Osteocyte (in vitro differentiated cells): Measurements from ENCODE around the gene CDSN. TPM values are rescaled to one million over a fixed set of nuclear protein-coding genes. Genes with fewer than 3 reads are reported as not detected.

ENCODE experiments used
- DNase-seq: peaks from one replicate; pipeline ENCODE4 v3.0.0; 2021; ENCODE audit warnings: mixed read lengths; ENCODE audit not compliant: unreplicated experiment; ENCODE audit errors: extremely low spot score
- H3K27ac Mint-ChIP-seq: one replicate; pipeline ENCODE4 v1.8.0; 2021; ENCODE audit warnings: mild to moderate bottlenecking, mixed read lengths; ENCODE audit not compliant: unreplicated experiment
- H3K27me3 Mint-ChIP-seq: one replicate; pipeline ENCODE4 v1.8.0; 2021; ENCODE audit warnings: mixed read lengths; ENCODE audit not compliant: unreplicated experiment
- H3K36me3 Mint-ChIP-seq: one replicate; pipeline ENCODE4 v1.8.0; 2021; ENCODE audit warnings: mixed read lengths; ENCODE audit not compliant: unreplicated experiment
- H3K4me1 Mint-ChIP-seq: one replicate; pipeline ENCODE4 v1.8.0; 2021; ENCODE audit warnings: mixed read lengths; ENCODE audit not compliant: unreplicated experiment
- H3K4me3 Mint-ChIP-seq: one replicate; pipeline ENCODE4 v1.8.0; 2021; ENCODE audit warnings: mild to moderate bottlenecking, moderate library complexity, mixed read lengths; ENCODE audit not compliant: unreplicated experiment
- H3K9me3 Mint-ChIP-seq: one replicate; pipeline ENCODE4 v1.8.0; 2021; ENCODE audit warnings: mixed read lengths; ENCODE audit not compliant: unreplicated experiment
- CTCF ChIP-seq: fragments of 200-600 bp; sonication (generic); IDR thresholded peaks from 2 replicates; pipeline ENCODE4 v1.5.0; 2021; ENCODE audit warnings: antibody characterized with exemption, mild to moderate bottlenecking, moderate library complexity
- total RNA-seq: library from RNA; stranded (reverse); gene quantifications from 2 replicates; pipeline ENCODE4 v1.2.1, GENCODE V29; 2021

CDSN gene
- total RNA-seq, 1 donor from 2014 or later = not detected

GRCh38 chr6:31135710-31136109 is 15.5 kb upstream of the CDSN start:
- Mint-ChIP-seq H3K36me3 (no peaks in the 10 kb centered on the region), H3K4me1 (peaks cover 12% of the 10 kb centered on the region), H3K9me3 (no peaks in the 10 kb centered on the region), H3K4me3 (no peak overlapping the region), H3K27ac (no peak overlapping the region), H3K27me3 (no peaks in the 10 kb centered on the region)
- DNase-seq = no peak
- no peak for TF ChIP-seq CTCF

- TF ChIP-seq CTCF = no peak
- no peak for DNase-seq
- no peak overlapping the region for H3K27ac Mint-ChIP-seq
- peaks cover 8% of the 10 kb centered on the region for H3K4me1 Mint-ChIP-seq
- H3K36me3 Mint-ChIP-seq = no peaks in the 10 kb centered on the region
- H3K4me3 Mint-ChIP-seq = no peak overlapping the region
- H3K27me3 Mint-ChIP-seq = peaks cover 16% of the 10 kb centered on the region
- no peaks in the 10 kb centered on the region for H3K9me3 Mint-ChIP-seq
These were observed 12.6 kb upstream of the CDSN start for GRCh38 chr6:31132806-31133205.

GRCh38 chr6:31131595-31131994 is 11.3 kb upstream of the CDSN start:
- no peak for TF ChIP-seq CTCF
- Mint-ChIP-seq H3K4me1 (peaks cover 7% of the 10 kb centered on the region), H3K27ac (no peak overlapping the region), H3K27me3 (peaks cover 16% of the 10 kb centered on the region), H3K4me3 (no peak overlapping the region), H3K9me3 (no peaks in the 10 kb centered on the region), H3K36me3 (no peaks in the 10 kb centered on the region)
- DNase-seq = no peak

GRCh38 chr6:31130751-31131150 is 10.5 kb upstream of the CDSN start:
- peaks cover 12% of the 10 kb centered on the region for H3K4me1 Mint-ChIP-seq
- H3K27me3 Mint-ChIP-seq = peaks cover 16% of the 10 kb centered on the region
- H3K9me3 Mint-ChIP-seq = no peaks in the 10 kb centered on the region

GRCh38 chr6:31129130-31129529 is 8.9 kb upstream of the CDSN start:
- Mint-ChIP-seq H3K27ac (no peak overlapping the region), H3K4me1 (peaks cover 18% of the 10 kb centered on the region), H3K4me3 (no peak overlapping the region), H3K36me3 (no peaks in the 10 kb centered on the region), H3K27me3 (peaks cover 16% of the 10 kb centered on the region), H3K9me3 (no peaks in the 10 kb centered on the region)
- no peak for TF ChIP-seq CTCF
- DNase-seq = no peak

More at GRCh38 chr6:31130751-31131150, 10.5 kb upstream of the CDSN start:
- no peak for TF ChIP-seq CTCF
- Mint-ChIP-seq H3K36me3 (no peaks in the 10 kb centered on the region), H3K27ac (no peak overlapping the region), H3K4me3 (no peak overlapping the region)
- DNase-seq = no peak
